IMR-90 (cell line): Measurements from ENCODE around the gene MPIG6B. TPM values are rescaled to one million over a fixed set of nuclear protein-coding genes. Genes with fewer than 3 reads are reported as not detected.

Experiments used
- ATAC-seq: fragments of 200-7000 bp; cut with Tn5 transposase; 2 replicates; pipeline ENCODE4 v1.9.1; 2020; ENCODE audit warnings: low read depth, mild to moderate bottlenecking, moderate library complexity
- BruUV-seq: library from RNA; stranded (reverse); fragments of 400-500 nt; replicated peaks from 2 replicates; lab custom pipeline; 2021; lab: Mats Ljungman, UMichigan
- CTCF ChIA-PET: fragments of 300-600 bp; formaldehyde crosslinking; extraction: SDS; loops from one replicate; lab custom pipeline; 2021; ENCODE audit warnings: antibody characterized with exemption; lab: Yijun Ruan, JAX
- POLR2A ChIA-PET: fragments of 300-600 bp; sonication (Branson Sonifier 250); formaldehyde crosslinking; loops from one replicate; lab custom pipeline; 2022; ENCODE audit warnings: antibody characterized with exemption; ENCODE audit not compliant: unreplicated experiment; lab: Charles Lee
- DNase-seq: peaks from one replicate; pipeline ENCODE4 v3.0.0; 2013
- H2AFZ ChIP-seq: replicated peaks from 2 replicates; pipeline ENCODE3; 2013; ENCODE audit warnings: low read length, mild to moderate bottlenecking; ENCODE audit not compliant: poor library complexity
- H2AK5ac ChIP-seq: 2 replicates; pipeline ENCODE4 v1.6.1; 2013; ENCODE audit warnings: low read depth, low read length, inconsistent platforms
- H2AK9ac ChIP-seq: replicated peaks from 2 replicates; pipeline ENCODE3; 2013; ENCODE audit warnings: mild to moderate bottlenecking, low read depth, low read length, moderate library complexity; ENCODE audit not compliant: poor library complexity
- H2BK120ac ChIP-seq: 2 replicates; pipeline ENCODE4 v1.6.1; 2013; ENCODE audit warnings: low read depth, low read length, inconsistent platforms
- H2BK15ac ChIP-seq: 3 replicates; pipeline ENCODE4 v1.6.1; 2013; ENCODE audit warnings: low read depth, low read length, inconsistent platforms
- H2BK20ac ChIP-seq: 2 replicates; pipeline ENCODE4 v1.6.1; 2013; ENCODE audit warnings: low read depth, mild to moderate bottlenecking, inconsistent platforms, low read length, moderate library complexity
- H2BK5ac ChIP-seq: 2 replicates; pipeline ENCODE4 v1.6.1; 2013; ENCODE audit warnings: mild to moderate bottlenecking, low read depth, low read length, inconsistent platforms; ENCODE audit not compliant: poor library complexity, severe bottlenecking
- H3K14ac ChIP-seq: replicated peaks from 2 replicates; pipeline ENCODE4 v1.6.1; 2013; ENCODE audit warnings: low read depth, low read length, inconsistent platforms
- H3K18ac ChIP-seq: 2 replicates; pipeline ENCODE4 v1.6.1; 2013; ENCODE audit warnings: low read depth, low read length, control low read depth
- H3K23ac ChIP-seq: 2 replicates; pipeline ENCODE4 v1.6.1; 2013; ENCODE audit warnings: low read depth, low read length, inconsistent platforms
- H3K27ac ChIP-seq: 2 replicates; pipeline ENCODE4 v1.5.1; 2013; ENCODE audit warnings: mild to moderate bottlenecking, control low read depth, low read length; ENCODE audit not compliant: insufficient read depth
- H3K27me3 ChIP-seq: 2 replicates; pipeline ENCODE4 v1.6.1; 2013; ENCODE audit warnings: low read length; ENCODE audit not compliant: control insufficient read depth, insufficient read depth
- H3K36me3 ChIP-seq: 2 replicates; pipeline ENCODE4 v1.6.1; 2013; ENCODE audit warnings: low read length, mixed read lengths; ENCODE audit not compliant: control insufficient read depth, insufficient read depth
- H3K4ac ChIP-seq: 2 replicates; pipeline ENCODE4 v1.6.1; 2013; ENCODE audit warnings: low read depth, low read length, inconsistent platforms
- H3K4me1 ChIP-seq: 2 replicates; pipeline ENCODE4 v1.6.1; 2013; ENCODE audit warnings: low read length, mixed read lengths; ENCODE audit not compliant: control insufficient read depth, insufficient read depth
- H3K4me2 ChIP-seq: 2 replicates; pipeline ENCODE4 v1.6.1; 2013; ENCODE audit warnings: low read depth, mild to moderate bottlenecking, control low read depth, low read length, moderate library complexity
- H3K4me3 ChIP-seq: 2 replicates; pipeline ENCODE4 v1.5.1; 2013; ENCODE audit warnings: low read depth, mild to moderate bottlenecking, control low read depth, low read length, moderate library complexity; ENCODE audit not compliant: insufficient read depth
- H3K56ac ChIP-seq: 2 replicates; pipeline ENCODE4 v1.6.1; 2013; ENCODE audit warnings: low read length, inconsistent platforms; ENCODE audit not compliant: insufficient read depth; ENCODE audit errors: extremely low read depth
- H3K79me1 ChIP-seq, 2 experiments: 2 replicates each; pipeline ENCODE4 v1.6.1; 2013; ENCODE audit warnings: low read length in 2 of 2, inconsistent platforms in 1 of 2, low read depth in 1 of 2
- H3K9ac ChIP-seq: 2 replicates; pipeline ENCODE4 v1.6.1; 2013; ENCODE audit warnings: low read depth, low read length, control low read depth
- H3K9me1 ChIP-seq: 2 replicates; pipeline ENCODE4 v1.6.1; 2013; ENCODE audit warnings: low read length, inconsistent platforms; ENCODE audit not compliant: insufficient read depth
- H3K9me3 ChIP-seq: 2 replicates; pipeline ENCODE4 v1.6.1; 2013; ENCODE audit warnings: low read length; ENCODE audit not compliant: control insufficient read depth, insufficient read depth
- H4K20me1 ChIP-seq: 2 replicates; pipeline ENCODE4 v1.6.1; 2013; ENCODE audit warnings: low read length, inconsistent platforms; ENCODE audit not compliant: insufficient read depth
- H4K5ac ChIP-seq: 2 replicates; pipeline ENCODE4 v1.6.1; 2013; ENCODE audit warnings: mild to moderate bottlenecking, low read depth, low read length, control low read depth
- H4K8ac ChIP-seq, 2 experiments: 2 replicates each; pipeline ENCODE4 v1.6.1; 2013; ENCODE audit warnings: low read depth in 2 of 2, low read length in 2 of 2, control low read depth in 1 of 2, inconsistent platforms in 1 of 2
- H4K91ac ChIP-seq: 2 replicates; pipeline ENCODE4 v1.6.1; 2013; ENCODE audit warnings: low read depth, low read length, inconsistent platforms; ENCODE audit not compliant: insufficient read depth
- BHLHE40 ChIP-seq: fragments of 150-350 bp; IDR thresholded peaks from 2 replicates; pipeline ENCODE4 v1.6.1; 2016; ENCODE audit warnings: mild to moderate bottlenecking, low read depth, low read length
- RFX5 ChIP-seq: IDR thresholded peaks from 2 replicates; pipeline ENCODE4 v1.8.0; 2012; ENCODE audit warnings: low read depth, mild to moderate bottlenecking, low read length, moderate library complexity
- WGBS, 2 experiments: methylation state at CpG; one replicate each; pipeline versions ENCODE4 v1.1.5 to v1.1.7; 2013; ENCODE audit warnings: missing lambda C conversion rate in 2 of 2; ENCODE audit not compliant: insufficient read length in 1 of 2; ENCODE audit errors: extremely low coverage in 2 of 2; 5-methylcytosine and 5-hydroxymethylcytosine counted together
- dilution Hi-C: fragments of 300-500 bp; cut with HindIII; formaldehyde crosslinking; loops from one replicate; pipeline ENCODE4 v1.14.3; 2018; ENCODE audit warnings: low sequenced_read_pairs; ENCODE audit not compliant: unreplicated experiment
- in situ Hi-C: fragments of 300-500 bp; cut with MboI; formaldehyde crosslinking; loops from 3 replicates; pipeline ENCODE4 v1.14.3; 2019; ENCODE audit warnings: low sequenced_read_pairs, inconsistent platforms, mixed read lengths
- intact Hi-C: fragments of 100-400 bp; cut with micrococcal nuclease; formaldehyde crosslinking; loops from 2 replicates; pipeline ENCODE4 v1.10.0; 2022
- polyA plus RNA-seq, 3 experiments: library from polyadenylated mRNA; depleted of rRNA; stranded (reverse); fragments of >200 nt; gene quantifications; 2 replicates each; pipeline ENCODE4 v1.2.3, GENCODE V29; 2012; ENCODE audit warnings: low replicate concordance in 1 of 3
- total RNA-seq: library from RNA; depleted of rRNA; stranded (reverse); fragments of >200 nt; gene quantifications from 2 replicates; pipeline ENCODE4 v1.2.3, GENCODE V29; 2012

The MPIG6B gene
- total and polyA plus RNA-seq, 2 of the 4 experiments (the other 2 are of a cell fraction) = not detected

- H2BK15ac ChIP-seq = no peak overlapping the region
- no peaks in the 10 kb centered on the region for H3K27me3 ChIP-seq
- H4K8ac ChIP-seq = peak overlapping the region in 1 of 2 experiments; percentile 65; a peak in 1 of 4 replicates
- H3K4me2 ChIP-seq = no peak overlapping the region
- intact Hi-C loops (no loop called here), in situ Hi-C loops (no loop called here), dilution Hi-C loops (no loop called here)
- WGBS, 2 experiments = 0% methylated on average over 1 of the region's 1 CpG; no CpG with 5 or more reads in 1 of the 2 experiments
- H2AK5ac ChIP-seq = peak overlapping the region; percentile 65
- H3K4me1 ChIP-seq = peaks cover 4% of the 10 kb centered on the region
- ATAC-seq (peak; percentile 88), DNase-seq (peak; percentile 21)
- 0 out of 2 replicates have a peak overlapping the region, but pooled peaks have one; percentile 14 for H2BK120ac ChIP-seq
- no peak overlapping the region for H3K9ac ChIP-seq
- peak overlapping the region; percentile 74 for H3K14ac ChIP-seq
- peaks cover 10% of the 10 kb centered on the region for H3K9me1 ChIP-seq
- H3K23ac ChIP-seq = no peak overlapping the region
- no peak overlapping the region for H3K4me3 ChIP-seq
- H4K91ac ChIP-seq = no peak overlapping the region; the same call in 1 of the 2 replicates
- BruUV-seq = no TSS peak
- ChIA-PET CTCF (interaction anchor here (0.6 kb wide), 1 partner anchor 28 kb away, joined by 3 read pairs; no protein-coding TSS in a partner anchor), POLR2A (no interaction called here)
- TF ChIP-seq RFX5 (no peak), BHLHE40 (peak; percentile 70; the same call in 1 of the 2 replicates)
- H3K27ac ChIP-seq = no peak overlapping the region
- H2AK9ac ChIP-seq = peak overlapping the region; percentile 71
- no peak overlapping the region for H2BK20ac ChIP-seq
- H4K20me1 ChIP-seq = no peaks in the 10 kb centered on the region
- H2BK5ac ChIP-seq = peak overlapping the region; percentile 5
- H3K18ac ChIP-seq = no peak overlapping the region
- peaks cover 5% of the 10 kb centered on the region; the same call in 1 of the 2 replicates for H3K36me3 ChIP-seq
- no peak overlapping the region; the same call in 1 of the 2 replicates for H3K56ac ChIP-seq
- no peak overlapping the region for H4K5ac ChIP-seq
- H2AFZ ChIP-seq = peak overlapping the region; percentile 64
- no peaks in the 10 kb centered on the region for H3K79me1 ChIP-seq
- peak overlapping the region; percentile 66 for H3K4ac ChIP-seq
- H3K9me3 ChIP-seq = no peaks in the 10 kb centered on the region
Observed at GRCh38 chr6:31763619-31763940, 40.4 kb downstream of the MPIG6B start.
